HepG2 (cell line): ENCODE measurements around the gene ADAM8. TPM values are rescaled to one million over a fixed set of nuclear protein-coding genes. Genes with fewer than 3 reads are reported as not detected.

Experiments used
- ATAC-seq: fragments of 200-7000 bp; cut with Tn5 transposase; 3 replicates; pipeline ENCODE4 v1.9.1; 2020; ENCODE audit warnings: mild to moderate bottlenecking, moderate library complexity
- BruUV-seq: library from RNA; stranded (reverse); fragments of 400-500 nt; replicated peaks from 2 replicates; lab custom pipeline; 2021; lab: Mats Ljungman, UMichigan
- CTCF ChIA-PET: fragments of 300-600 bp; formaldehyde crosslinking; extraction: SDS; loops from one replicate; lab custom pipeline; 2021; ENCODE audit warnings: low total read pairs, inconsistent platforms, low intra/inter-chr PET ratio; lab: Yijun Ruan, JAX
- POLR2A ChIA-PET: fragments of 350-600 bp; sonication (Branson Sonifier 250); formaldehyde crosslinking; loops from one replicate; lab custom pipeline; 2020; ENCODE audit warnings: antibody characterized with exemption, inconsistent platforms; lab: Yijun Ruan, JAX
- DNase-seq: peaks from one replicate; pipeline ENCODE4 v3.0.0-alpha.2; 2015; ENCODE audit warnings: low spot score
- FAIRE-seq: peaks from 3 replicates; lab custom pipeline; 2011; peaks lifted over from hg19 to GRCh38; lab: Jason Lieb, UNC
- H2AFZ ChIP-seq: one replicate; pipeline ENCODE4 v1.6.1; 2011; ENCODE audit warnings: low read length, inconsistent platforms
- H3K27ac ChIP-seq: fragments of 300-600 bp; 3 replicates; pipeline ENCODE4 v1.8.0; 2011; ENCODE audit warnings: mixed run types, mild to moderate bottlenecking, mixed read lengths, low read length, inconsistent platforms; ENCODE audit not compliant: insufficient read depth; ENCODE audit errors: extremely low read length
- H3K27me3 ChIP-seq, 2 experiments: fragments of 200-600 bp in 1 of 2; 2 replicates in 1 of 2; 3 replicates in 1 of 2; pipeline versions ENCODE4 v1.6.0 to v1.8.0; 2011; ENCODE audit warnings: low read length in 2 of 2, mild to moderate bottlenecking in 2 of 2, moderate library complexity in 2 of 2, inconsistent platforms in 1 of 2; ENCODE audit not compliant: insufficient read depth in 2 of 2, control insufficient read depth in 1 of 2
- H3K36me3 ChIP-seq, 2 experiments: fragments of 200-600 bp in 1 of 2; replicated peaks in 1 of 2; 2 replicates in 1 of 2; 3 replicates in 1 of 2; pipeline versions ENCODE4 v1.5.1 to v1.8.0; 2011; ENCODE audit warnings: low read length in 2 of 2, inconsistent platforms in 1 of 2; ENCODE audit not compliant: insufficient read depth in 2 of 2, control insufficient read depth in 1 of 2
- H3K4me1 ChIP-seq: 2 replicates; pipeline ENCODE4 v1.5.1; 2012; ENCODE audit warnings: low read length, inconsistent platforms; ENCODE audit not compliant: insufficient read depth
- H3K4me2 ChIP-seq: 2 replicates; pipeline ENCODE4 v1.6.0; 2011; ENCODE audit warnings: low read depth, low read length, inconsistent platforms
- H3K4me3 ChIP-seq, 3 experiments: fragments of 200-600 bp in 1 of 3; sonication (generic), shearing (Covaris generic) in 1 of 3; replicated peaks in 1 of 3; 2 replicates each; pipeline ENCODE4 v1.5.1; 2011 to 2016; ENCODE audit warnings: low read length in 3 of 3, inconsistent platforms in 2 of 3, low read depth in 2 of 3, mild to moderate bottlenecking in 2 of 3, control low read depth in 1 of 3, mixed read lengths in 1 of 3; ENCODE audit not compliant: insufficient read depth in 1 of 3
- H3K79me2 ChIP-seq: one replicate; pipeline ENCODE4 v1.6.1; 2011; ENCODE audit warnings: low read length, inconsistent platforms; ENCODE audit not compliant: insufficient read depth
- H3K9ac ChIP-seq: 2 replicates; pipeline ENCODE4 v1.6.0; 2011; ENCODE audit warnings: mild to moderate bottlenecking, low read depth, low read length, inconsistent platforms; ENCODE audit not compliant: insufficient read depth
- H3K9me3 ChIP-seq: 2 replicates; pipeline ENCODE4 v1.5.1; 2012; ENCODE audit warnings: mild to moderate bottlenecking, low read length
- H4K20me1 ChIP-seq: 2 replicates; pipeline ENCODE4 v1.6.0; 2011; ENCODE audit warnings: inconsistent platforms, mild to moderate bottlenecking, low read length, moderate library complexity; ENCODE audit not compliant: insufficient read depth
- BATF2 ChIP-seq: sonication (generic); formaldehyde crosslinking; IDR thresholded peaks from 2 replicates; pipeline ENCODE4 v1.8.0; 2022; ENCODE audit warnings: mild to moderate bottlenecking, missing genetic modification reagents, moderate library complexity
- ELK4 ChIP-seq: sonication (generic); formaldehyde crosslinking; IDR thresholded peaks from 2 replicates; pipeline ENCODE4 v1.9.0; 2021; ENCODE audit warnings: missing genetic modification reagents, borderline replicate concordance
- HMGXB3 ChIP-seq: sonication (generic); formaldehyde crosslinking; IDR thresholded peaks from 2 replicates; pipeline ENCODE4 v1.4.0; 2020; ENCODE audit warnings: missing genetic modification reagents, borderline replicate concordance
- HOXA9 ChIP-seq: sonication (generic); formaldehyde crosslinking; IDR thresholded peaks from 2 replicates; pipeline ENCODE4 v1.8.1; 2022; ENCODE audit warnings: missing genetic modification reagents, mild to moderate bottlenecking, moderate library complexity, borderline replicate concordance
- PHF21A ChIP-seq: sonication (generic); formaldehyde crosslinking; IDR thresholded peaks from 2 replicates; pipeline ENCODE4 v1.5.0; 2020; ENCODE audit warnings: mild to moderate bottlenecking, missing genetic modification reagents
- ZBTB46 ChIP-seq: sonication (generic); formaldehyde crosslinking; IDR thresholded peaks from 2 replicates; pipeline ENCODE4 v1.4.0; 2020; ENCODE audit warnings: mild to moderate bottlenecking, missing genetic modification reagents, borderline replicate concordance
- ZNF558 ChIP-seq: sonication (generic); formaldehyde crosslinking; IDR thresholded peaks from 2 replicates; pipeline ENCODE4 v1.9.0; 2022; ENCODE audit warnings: mild to moderate bottlenecking, missing genetic modification reagents, borderline replicate concordance
- ZNF678 ChIP-seq: sonication (generic); formaldehyde crosslinking; IDR thresholded peaks from 2 replicates; pipeline ENCODE4 v1.4.0; 2020; ENCODE audit warnings: mild to moderate bottlenecking, missing genetic modification reagents
- WGBS: methylation state at CpG from one replicate; pipeline ENCODE4 v1.1.6; 2017; ENCODE audit warnings: low lambda C conversion rate; 5-methylcytosine and 5-hydroxymethylcytosine counted together
- in situ Hi-C: cut with HindIII; loops from 2 replicates; pipeline ENCODE4 v1.10.0; 2017; ENCODE audit warnings: low pct_unique_long_range_greater_than_20kb; ENCODE audit not compliant: extremely low pct_ligation_motif_present
- intact Hi-C: fragments of 100-400 bp; cut with micrococcal nuclease; formaldehyde crosslinking; loops from one replicate; pipeline ENCODE4 v1.10.0; 2022; ENCODE audit not compliant: unreplicated experiment
- polyA plus RNA-seq, 8 experiments: library from polyadenylated mRNA; depleted of rRNA in 3 of 8; stranded (reverse) in 7 of 8; unstranded in 1 of 8; fragments of >200 nt; fragmentation: Illumina TruSeq in 4 of 8; extraction: Trizol in 4 of 8; gene quantifications; 2 replicates each; pipeline versions ENCODE4 v1.2.1 to v1.2.3, GENCODE V29; 2011 to 2016; ENCODE audit warnings: low read depth in 4 of 8, missing spikeins in 1 of 8, mixed read lengths in 1 of 8; ENCODE audit not compliant: insufficient read depth in 1 of 8
- total RNA-seq, 5 experiments: library from RNA; depleted of rRNA; stranded (reverse); fragments of >200 nt; fragmentation: Illumina TruSeq; extraction: Trizol; gene quantifications; 2 replicates each; pipeline ENCODE4 v1.2.3, GENCODE V29; 2016; ENCODE audit warnings: low read depth in 1 of 5

ADAM8 gene
- total and polyA plus RNA-seq, 2 of the 13 experiments (the other 11 are each of a cell fraction or from before 2014, with no cell fraction given): 0.24 to 0.93 TPM

- H3K9ac ChIP-seq: no peak overlapping the region
- peaks cover 0 to 15% of the 10 kb centered on the region in 2 experiments; a peak in 3 of 5 replicates for H3K27me3 ChIP-seq
- in situ Hi-C loops (no loop called here), intact Hi-C loops (no loop called here)
- ChIA-PET CTCF (no interaction called here), POLR2A (no interaction called here)
- no peak overlapping the region for H2AFZ ChIP-seq
- no peaks in the 10 kb centered on the region for H3K79me2 ChIP-seq
- BruUV-seq: no TSS peak
- H3K4me1 ChIP-seq: no peaks in the 10 kb centered on the region
- ATAC-seq: no peak
- no peak overlapping the region for H3K27ac ChIP-seq
- no peak for DNase-seq
- H4K20me1 ChIP-seq: no peaks in the 10 kb centered on the region
- H3K36me3 ChIP-seq: no peaks in the 10 kb centered on the region
- 90% methylated on average over 6 of the region's 20 CpGs for WGBS
- FAIRE-seq: no peak
- no peak overlapping the region for H3K4me2 ChIP-seq
- TF ChIP-seq ZNF558 (CRISPR knock-in tag) (no peak), HOXA9 (CRISPR knock-in tag) (no peak), HMGXB3 (CRISPR knock-in tag) (no peak), PHF21A (no peak), ZNF678 (CRISPR knock-in tag) (no peak), ELK4 (CRISPR knock-in tag) (no peak), BATF2 (no peak), ZBTB46 (CRISPR knock-in tag) (no peak)
- no peak overlapping the region for H3K4me3 ChIP-seq
- no peaks in the 10 kb centered on the region for H3K9me3 ChIP-seq
Observed at GRCh38 chr10:133270204-133270603, 6.5 kb downstream of the ADAM8 start.
